NCI-H1092 (cell line): ENCODE measurements around the gene ZNF618.

ENCODE experiments used
- DNase-seq: peaks from one replicate; lab custom pipeline; 2025; lab: John Stamatoyannopoulos, UW

ZNF618 gene

DNA sequence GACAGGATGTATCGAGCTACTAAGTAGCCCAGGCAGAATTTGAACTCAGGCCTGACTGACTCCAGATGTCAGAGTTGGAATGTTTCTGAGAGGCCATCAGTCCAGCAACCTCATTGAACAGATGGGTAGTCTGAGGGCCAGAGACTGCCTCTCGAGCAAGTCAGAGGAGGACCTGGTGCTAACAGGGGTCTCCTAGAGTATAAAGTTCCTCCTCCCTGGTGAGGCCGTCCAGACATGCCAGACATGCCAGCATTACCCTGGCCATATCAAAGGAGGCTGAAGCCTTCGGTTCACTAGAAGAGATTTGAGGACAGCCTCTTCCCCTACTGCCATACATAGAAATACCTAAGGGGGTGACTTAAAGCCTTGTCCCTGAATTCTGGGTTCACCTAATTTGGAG, 81.2 kb downstream of the ZNF618 start:
- no peak for DNase-seq

DNA sequence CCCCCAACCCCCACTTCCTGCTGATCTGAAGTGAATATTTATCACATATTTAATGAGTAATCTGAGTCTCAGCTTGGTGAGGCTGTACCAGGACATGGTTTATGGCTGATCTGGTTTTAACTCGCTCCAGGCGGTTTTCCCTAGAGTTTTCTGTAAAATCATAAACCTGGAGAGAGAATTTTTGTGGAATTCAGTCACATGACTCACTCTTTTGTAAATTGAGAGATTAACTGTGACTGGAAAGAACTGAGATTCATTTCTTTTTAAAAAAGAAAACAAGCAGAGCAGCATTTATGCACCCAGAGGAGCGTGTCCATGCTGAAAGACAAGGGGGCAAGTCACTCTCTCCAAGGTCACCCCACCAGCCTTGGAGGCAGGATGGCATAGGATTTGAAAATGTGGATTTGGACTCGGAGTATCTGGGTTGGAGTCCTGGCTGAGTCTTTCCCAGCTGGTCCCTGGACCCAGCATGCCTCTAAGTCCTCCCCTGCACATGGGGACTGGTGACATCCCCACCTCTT, 81.8 kb downstream of the ZNF618 start:
- DNase-seq = no peak

DNA sequence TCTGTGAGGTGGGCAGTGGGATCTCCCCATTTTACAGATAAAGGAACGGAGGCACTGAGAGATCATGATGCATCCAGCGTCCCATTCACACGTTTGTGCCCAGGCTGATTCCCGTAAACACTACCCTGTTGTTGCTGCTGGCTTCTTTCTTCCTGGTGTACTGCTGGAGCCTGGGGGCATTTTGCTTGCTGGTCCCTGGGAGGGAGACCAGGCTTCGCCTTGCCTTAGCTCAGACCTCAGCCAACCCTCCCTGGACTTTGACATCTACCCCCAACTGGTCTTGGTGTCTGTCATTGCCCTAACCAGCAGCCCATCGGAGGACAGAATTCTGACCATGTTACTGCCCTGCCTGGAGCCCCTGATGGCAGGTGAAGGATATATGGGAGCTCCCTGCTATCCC, 82.4 kb downstream of the ZNF618 start:
- no peak for DNase-seq

DNA sequence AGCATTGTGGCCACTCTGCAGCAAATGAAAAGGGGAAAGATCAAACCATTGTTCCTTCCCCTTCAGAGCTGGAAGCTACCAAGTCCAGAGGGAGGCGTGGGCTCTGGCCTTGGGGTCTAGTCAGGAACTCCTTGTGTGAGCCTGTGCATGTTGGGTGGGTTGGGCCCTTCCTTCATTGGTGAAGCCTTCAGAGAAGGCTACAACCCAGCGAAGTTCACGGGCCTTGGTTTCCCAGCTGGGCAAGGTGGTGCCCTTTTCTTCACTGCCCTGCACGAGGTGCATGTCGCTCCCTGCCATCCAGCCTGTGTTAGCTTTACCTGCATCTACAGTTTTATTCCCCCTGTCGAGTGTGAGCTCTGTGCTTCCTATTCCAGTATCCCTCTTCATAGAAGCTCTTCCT, 84.7 kb downstream of the ZNF618 start:
- no peak for DNase-seq

DNA sequence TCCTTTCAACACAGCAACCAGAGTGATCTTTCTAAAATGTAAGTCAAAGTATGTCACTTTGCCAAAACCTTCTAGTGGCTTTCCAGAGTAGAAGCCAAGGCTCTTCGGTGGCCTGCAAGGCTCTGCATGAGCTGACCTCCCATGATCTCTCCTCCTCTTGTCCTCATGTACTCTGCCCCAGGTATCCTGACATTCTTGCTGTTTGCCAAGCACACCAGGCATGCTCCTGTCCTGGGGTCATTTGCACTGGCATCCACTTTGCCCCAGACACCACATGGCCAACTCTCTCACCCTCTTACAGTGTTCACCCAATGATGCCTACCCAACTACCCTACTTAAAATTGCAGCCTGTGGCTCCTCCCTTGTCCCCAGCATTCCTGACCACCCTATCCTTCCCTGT, 86.3 kb downstream of the ZNF618 start:
- DNase-seq = no peak

DNA sequence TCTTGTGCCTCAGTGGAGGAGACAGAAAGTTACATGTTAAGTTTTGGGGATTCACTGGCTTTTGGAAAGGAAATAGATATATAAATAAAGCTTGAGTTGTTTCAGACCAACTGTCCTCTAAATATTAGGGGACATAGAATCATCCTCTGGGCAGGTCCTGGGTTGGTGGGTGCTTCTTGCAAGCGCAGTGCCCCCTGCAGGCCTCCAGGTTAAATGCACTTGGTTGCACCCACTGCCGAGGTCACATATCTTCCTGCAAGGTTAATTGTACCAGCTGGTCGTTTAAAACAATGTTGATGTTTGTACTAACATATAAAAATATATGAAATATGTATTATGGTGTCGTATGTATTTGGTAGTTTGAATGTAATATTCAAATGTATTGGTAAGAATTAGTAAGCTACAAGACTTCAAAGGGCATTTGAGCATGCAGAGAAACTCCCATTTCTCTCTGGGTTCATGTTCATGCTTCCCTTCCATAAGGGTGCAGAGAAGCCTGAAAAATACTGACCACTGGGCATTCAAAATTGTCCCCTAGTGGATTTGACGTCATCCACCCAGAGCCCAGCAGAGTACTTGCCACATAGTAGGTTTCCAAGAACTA, 87.0 kb downstream of the ZNF618 start:
- DNase-seq = no peak

DNA sequence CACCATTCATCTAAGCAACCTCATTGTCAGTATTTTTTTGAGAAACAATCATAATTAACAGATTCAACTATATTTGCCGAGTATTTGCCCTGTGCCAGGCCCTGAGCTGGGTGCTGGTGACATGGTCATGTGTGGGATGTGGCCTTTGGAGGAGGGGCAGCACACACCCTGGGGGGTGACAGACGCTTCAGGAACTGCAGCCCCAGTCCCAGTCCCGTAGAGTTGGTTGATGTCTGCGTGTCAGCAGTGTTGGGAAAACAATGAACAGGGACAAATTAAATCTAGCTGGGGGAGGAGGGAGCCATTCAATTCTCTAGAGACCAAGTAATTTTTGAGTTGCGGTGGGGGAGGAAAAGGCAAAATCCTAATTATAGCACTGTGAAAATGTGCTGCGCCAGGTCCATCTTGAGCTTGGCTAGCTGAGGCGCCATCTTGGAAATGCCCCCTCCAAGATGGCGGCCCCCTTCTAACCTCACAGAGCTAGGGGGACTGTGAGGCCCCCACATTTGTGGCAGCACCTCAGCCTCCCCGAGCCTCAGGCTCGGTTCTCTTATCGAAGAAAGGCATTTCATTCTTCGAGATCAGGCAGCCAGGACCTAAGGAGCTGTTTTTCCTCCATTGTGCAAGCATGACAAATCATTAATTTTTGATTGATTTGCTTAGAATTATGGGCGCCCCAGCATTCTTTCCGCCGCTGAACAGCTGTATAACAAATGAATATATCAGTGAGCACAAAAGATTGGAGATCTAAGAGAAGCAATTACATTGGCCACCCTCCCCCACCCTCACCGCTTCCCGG, 87.8 kb downstream of the ZNF618 start:
- DNase-seq = no peak

DNA sequence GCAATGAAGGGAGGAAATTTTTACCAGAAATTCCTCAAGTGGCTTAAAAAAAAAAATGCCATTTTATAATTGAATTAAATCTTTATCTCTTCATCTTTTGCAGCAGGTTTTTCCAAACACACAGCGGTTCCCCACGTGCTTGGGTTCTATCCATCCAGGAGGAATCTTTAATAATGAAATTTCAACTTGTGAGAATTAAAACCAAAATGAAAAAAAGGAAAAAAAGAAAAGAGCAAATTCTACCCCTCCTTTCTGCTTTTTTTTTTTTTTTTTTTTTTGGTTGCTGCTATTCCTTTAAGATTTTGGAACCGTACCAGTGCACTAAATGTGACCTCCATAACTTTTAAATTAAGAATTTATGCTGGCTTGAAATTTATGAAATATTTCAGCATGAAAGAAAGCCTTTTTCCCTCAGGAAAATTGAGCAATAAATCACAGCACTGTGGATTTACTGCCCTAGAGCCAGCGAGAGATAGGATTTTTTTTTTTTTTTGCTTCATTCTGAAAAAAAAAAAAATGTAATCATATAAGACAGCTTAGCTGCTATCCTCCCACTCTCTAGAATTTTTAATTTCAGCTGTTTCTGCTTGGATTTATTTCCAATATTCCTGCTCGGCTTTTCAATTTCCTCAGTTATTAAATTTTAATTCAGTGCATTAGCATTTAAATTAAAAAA, 88.5 kb downstream of the ZNF618 start:
- DNase-seq = no peak

DNA sequence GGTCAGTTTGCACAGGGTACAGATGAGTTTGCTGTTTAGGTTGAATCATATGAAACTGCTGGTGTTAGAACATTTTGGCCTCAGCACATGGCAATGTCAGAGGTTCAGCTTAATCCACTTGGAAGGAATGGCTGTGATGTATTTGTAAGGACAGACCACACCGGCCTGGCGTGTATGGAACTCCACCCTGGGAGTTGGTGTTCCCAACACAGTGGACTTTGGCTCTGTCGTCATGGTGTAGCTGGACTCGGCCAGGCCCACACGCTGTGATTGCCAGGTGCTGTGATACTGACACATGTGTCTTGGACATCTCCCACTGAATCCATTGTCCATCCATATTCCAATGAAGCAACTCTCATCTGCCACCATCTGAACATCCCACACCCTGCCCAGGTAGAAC, 90.3 kb downstream of the ZNF618 start:
- no peak for DNase-seq

DNA sequence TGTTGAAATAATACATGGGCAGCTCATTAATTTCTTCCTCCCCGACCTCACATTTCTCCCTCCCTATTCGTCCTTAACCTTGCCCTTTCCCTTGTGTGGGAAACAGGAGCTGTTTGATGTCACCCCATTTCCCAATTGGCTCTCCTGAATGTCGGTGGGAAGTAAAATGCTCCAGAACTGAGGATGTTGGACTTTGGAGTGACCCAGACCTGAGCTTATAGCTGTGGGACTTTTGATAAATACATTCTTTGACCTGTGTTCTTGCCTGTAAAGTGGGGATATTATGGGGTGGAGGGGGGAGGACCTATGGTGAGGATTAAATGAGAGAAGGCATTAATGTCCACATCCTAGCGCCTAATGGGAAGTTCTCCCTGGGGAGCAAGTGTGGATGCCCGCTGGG, 91.3 kb downstream of the ZNF618 start:
- no peak for DNase-seq

DNA sequence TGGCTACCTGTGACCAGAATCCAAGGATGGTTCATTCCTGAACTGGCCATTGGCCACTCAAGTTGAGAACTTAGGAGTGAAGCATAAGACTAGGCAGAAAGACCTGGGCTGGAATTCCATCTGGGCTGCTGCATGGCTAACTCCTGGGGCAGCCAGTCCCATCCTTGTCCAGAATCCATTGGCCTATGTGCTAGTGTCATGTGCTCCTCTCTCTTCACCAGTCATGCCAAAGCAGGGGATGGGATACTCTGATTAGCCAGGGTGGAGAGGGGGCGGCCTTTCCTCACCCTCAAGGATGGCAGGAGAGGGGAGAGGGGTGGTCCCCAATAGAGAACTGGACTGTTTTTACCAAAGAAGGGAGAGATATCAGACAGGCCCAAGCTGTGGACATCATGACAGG, 93.2 kb downstream of the ZNF618 start:
- DNase-seq = no peak

DNA sequence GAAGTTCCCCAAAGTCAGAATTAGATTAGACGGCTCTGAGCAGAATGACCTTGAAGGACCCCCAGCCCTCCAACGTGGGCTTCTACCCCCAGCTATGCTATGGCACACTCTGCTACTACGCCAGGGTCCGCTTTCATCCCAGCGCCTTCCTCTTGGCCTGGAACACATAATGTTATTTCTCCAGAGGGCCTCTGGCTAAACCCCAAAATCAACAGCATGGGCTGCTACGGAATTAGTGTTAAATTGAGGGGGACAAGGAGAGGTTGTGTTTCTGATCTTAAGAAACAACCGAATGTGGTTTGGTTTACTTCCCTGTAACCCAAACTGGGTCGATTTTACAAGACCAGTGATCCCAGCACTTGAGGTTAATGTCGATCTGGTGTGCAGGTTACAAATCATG, 97.1 kb downstream of the ZNF618 start:
- no peak for DNase-seq

DNA sequence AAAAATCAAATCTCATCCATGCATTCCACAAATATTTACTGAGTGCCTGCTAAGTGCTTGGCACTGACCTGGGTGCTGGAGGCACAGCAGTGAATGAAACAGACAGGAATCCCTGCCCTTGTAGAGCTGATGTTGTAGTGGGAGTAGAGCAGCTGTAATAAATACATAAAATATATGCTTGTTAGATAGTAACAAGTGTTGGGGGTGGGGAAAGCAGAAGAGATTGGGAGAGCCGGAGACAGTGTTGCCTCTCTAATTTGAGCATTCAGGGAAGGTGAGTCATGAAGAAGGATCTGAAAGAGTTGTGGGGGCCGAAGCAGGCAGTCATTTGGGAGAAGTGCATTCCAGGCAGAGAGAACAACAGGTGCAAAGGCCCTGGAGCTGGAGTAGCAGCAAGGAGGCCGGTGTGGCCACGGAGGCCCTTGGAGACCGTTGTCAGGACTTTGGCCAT, 97.9 kb downstream of the ZNF618 start:
- no peak for DNase-seq

DNA sequence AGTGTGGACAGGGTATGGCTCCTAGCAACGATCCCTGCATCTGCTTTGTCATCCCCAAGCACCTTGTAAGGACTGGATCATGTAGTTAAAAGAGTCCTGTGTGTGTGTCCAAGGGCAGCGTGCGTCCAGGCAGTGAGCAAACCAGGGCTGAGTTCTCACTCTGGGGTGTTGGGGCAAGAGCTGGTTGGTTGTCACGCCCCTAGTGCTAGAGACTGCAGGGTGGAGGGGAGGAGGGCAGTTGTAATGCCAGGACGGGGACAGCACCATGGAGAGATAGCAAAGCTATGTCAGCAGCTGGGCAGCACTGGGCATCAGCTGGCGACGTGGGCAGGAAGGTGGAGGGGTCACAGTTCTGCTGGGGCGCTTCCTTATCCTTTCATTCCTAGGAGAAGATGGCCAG, 100.8 kb downstream of the ZNF618 start:
- no peak for DNase-seq

DNA sequence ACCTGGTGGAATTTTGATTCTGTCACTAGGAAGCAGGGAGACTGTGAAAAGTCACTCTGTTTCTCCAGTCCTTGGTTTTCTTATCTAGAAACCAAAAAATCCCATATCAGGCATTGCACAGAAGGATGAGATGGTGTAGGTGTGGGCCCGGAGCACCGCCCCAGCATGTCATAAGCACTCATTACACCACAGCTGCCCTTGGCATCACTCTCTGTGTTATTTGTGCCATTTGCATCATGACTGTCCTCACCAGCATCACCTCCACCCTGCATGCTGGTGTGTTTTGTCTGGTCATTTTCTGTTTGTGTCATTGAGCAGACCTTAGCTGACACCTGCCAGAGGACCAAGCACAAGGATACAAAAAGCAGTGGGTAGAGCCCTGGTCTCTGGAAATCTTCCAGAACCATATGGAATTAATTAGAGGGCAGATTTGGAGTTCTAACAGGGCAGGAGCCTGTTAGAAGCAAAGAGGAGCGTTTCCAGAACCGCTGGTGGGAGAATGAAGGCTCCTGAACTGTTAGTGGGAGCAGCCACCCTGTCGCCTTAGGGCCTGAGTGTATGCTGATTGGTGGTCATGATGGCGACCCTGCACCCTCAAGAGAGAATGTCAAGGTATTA, 102.7 kb downstream of the ZNF618 start:
- no peak for DNase-seq

DNA sequence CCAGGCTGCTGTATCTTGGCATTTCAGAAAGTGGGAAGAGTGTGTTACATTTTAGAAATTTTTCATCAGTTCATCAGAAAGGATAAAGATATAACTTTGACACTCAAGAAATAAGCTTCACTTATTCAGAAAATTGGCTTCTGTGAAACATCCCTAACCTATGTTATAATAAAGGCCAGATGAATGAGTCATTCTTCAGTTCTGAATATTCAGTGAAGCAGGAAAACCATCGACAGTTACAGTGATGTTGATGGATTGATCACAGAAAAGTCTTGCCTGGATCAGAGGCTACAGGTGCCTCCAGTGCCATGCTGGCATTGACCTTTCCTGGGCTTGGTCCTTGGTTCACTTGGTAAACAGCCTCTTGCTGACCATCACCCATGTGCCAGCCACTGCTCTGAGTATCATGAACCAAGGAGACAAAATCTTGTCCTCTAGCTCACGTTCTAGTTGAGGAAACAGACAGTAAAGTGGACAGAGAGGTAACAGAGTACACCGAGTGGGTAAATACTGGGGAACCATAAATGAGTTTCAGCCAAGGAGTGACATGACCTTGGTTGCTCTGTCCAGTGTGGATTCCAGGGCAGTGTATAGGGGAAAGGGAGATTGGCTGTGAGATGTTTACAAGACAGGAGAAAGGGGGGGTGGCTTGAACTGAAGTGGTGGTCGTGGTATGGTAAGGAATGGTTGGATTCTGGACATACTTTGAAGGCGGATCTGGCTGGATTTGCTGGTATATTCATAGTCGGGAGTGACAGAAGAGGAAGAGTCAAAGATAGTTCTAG, 103.4 kb downstream of the ZNF618 start:
- DNase-seq = no peak

DNA sequence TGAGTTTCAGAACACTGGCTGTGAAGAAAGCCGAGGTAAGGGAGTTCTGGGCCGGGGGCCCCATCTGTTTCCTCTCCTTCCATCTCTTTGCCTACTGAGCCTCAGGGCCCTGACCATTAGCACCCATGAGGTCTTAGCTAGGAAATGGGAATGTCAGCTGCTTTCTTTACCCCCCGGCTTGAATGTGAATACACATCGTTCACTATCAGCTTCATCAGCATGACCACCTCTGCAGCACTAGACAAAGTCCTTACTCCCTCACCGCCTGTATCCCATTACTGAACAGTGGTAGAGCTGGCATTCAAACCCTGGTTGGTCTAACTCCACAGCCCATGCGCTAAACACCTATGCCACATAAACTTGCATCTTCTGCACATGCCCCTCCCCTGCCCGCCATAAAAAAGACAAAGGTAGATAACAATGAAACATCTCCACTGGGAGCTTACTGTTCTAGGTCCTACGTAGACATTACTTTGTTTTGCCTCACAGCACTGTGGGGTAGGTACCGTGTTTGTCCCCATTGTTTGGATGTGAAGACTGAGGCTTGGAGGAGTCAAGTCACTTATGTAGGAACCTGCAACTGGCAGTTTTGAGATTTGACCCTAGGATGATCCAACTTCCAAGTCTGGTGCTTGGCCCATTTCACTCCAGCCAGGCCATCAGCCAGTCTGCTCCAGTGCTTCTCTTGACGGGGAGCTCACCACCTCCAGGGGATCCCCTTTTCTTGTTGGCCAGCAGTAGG, 108.7 kb downstream of the ZNF618 start:
- DNase-seq = no peak

DNA sequence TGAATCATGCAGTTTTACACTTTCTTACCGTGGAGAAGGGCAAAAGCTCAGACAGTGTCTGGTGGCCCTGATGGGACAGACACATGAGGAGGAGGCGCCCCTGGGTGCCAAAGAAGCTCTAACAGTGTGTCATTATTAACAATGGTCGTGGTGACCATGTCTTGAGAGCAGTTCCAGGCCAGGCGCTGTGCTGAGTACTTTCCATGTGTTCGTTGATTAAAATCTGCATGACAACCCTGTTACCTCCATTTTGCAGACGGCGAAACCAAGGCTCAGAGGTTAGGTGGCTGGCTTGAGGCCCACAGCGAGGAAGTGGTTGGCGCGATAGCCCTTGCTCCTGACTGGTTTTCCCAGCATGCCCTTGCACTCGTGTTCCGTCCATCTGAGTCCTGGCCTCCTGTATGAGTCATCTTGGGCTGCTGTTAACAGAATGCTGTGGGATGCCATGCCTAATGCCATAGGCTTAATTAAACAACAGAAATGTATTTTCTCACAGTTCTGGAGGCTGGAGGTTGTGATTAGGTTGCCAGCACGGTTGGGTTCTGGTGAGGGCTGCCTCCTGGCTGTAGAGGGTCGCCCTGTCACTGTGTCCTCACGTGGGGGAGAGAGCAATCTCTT, 110.0 kb downstream of the ZNF618 start:
- DNase-seq = no peak

DNA sequence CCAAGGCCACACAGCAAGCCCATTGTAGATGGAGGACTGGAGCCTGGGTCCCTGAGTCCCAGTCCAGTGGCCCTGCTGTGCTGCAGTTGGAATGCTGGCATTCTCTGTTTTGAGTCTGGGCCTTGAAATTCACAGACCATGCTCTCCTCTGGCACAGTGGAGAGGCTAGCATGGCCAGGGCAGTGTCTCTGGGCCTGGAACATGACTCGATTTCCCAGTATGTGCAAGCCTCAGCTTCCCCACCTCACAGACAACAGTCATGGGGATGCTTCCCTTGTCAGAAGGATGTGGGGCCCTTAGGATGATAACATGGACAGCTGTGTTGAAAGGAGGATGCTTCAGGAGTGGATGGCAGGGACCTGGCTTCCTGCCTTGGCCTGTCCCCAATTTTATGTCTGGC, 110.8 kb downstream of the ZNF618 start:
- DNase-seq = no peak

DNA sequence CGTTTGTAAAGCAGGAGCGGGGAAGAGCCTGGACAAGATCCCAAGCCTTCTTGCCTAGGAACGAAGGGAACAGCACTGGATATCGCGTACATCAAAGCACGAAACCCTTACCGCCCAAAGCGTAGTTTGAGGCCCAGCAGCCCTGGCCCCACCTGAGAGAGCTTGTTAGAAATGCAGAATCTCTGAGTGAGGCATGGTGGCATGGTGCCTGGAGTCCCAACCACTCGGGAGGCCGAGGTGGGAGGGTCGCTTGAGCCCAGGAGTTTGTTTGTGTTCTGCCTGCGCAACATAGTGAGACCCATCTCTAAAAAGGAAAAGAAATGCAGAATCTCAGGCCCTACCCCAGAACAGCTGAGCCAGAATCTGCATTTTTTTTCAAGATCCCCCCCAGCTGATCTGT, 111.4 kb downstream of the ZNF618 start:
- no peak for DNase-seq
